ENCODE measurements around the gene NPFFR1. TPM values are rescaled to one million over a fixed set of nuclear protein-coding genes. Genes with fewer than 3 reads are reported as not detected.

The NPFFR1 gene
- total and polyA plus RNA-seq, 10 of the 15 experiments (the other 5 are each of a cell fraction or from before 2014, with no cell fraction given) = 0.03 TPM; not detected in 9

DNA sequence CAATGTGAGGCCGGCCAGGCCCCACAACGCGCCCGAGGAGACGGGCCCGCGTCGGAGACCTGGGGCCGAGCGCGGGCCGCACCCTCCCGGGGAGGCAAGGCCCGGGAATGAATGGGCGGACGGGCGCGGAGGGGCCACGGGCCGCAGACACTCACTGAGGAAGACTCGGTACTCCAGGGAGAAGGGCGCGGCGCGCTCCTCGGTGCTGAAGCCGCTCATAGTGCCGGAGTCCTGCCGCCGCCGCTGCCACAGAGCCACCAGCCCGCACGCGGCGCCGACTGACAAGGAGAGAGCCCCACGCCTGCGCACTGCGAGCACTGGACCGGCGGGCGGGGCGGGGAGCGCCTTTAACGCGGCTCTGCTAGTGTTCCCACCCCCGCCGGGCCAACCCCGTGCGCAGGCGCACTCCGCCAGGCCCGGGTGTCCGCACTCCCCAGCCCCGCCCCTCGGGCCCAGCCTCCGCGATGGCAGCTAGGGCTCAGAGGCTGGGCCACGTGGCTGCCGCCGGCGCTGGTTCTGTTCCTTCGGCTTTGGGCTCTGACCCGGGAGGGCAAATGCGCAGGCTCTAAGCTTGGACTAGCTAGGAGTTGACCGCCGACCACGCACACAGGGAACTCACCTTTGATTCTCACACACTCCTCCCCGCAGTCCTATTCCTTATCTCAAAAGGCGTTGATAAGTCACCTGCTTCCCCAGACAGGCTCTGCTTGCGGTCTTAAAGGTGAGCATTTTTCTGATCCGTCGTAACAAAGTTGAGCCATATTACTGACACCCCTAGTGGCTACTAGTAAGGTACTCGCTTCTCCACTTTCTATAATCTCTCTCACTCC is 50.5 kb downstream of the NPFFR1 start, which contains the start of gene PPA1 (continued):
- TF ChIP-seq MLLT1 (IDR thresholded peaks at IDR 0.05) = no peak
- TF ChIP-seq GABPA (IDR thresholded peaks at IDR 0.05; ENCODE audit: low read depth) = no peak
- peak; percentile 24; the same call in 1 of the 2 replicates for TF ChIP-seq DPF2 (IDR thresholded peaks at IDR 0.05)
- no peak for TF ChIP-seq ATF7 (IDR thresholded peaks at IDR 0.05; ENCODE audit: low read depth)
- TF ChIP-seq NR2C2 (IDR thresholded peaks at IDR 0.05; ENCODE audit: borderline replicate concordance, control insufficient read depth, insufficient read length, low read depth) = no peak
- TF ChIP-seq IRF3 (IDR thresholded peaks at IDR 0.05) = no peak
- no peak for TF ChIP-seq HCFC1 (IDR thresholded peaks at IDR 0.05; ENCODE audit: low read length)
- TF ChIP-seq CHD2 (IDR thresholded peaks at IDR 0.05; ENCODE audit: borderline replicate concordance, low read depth, low read length) = no peak
- TF ChIP-seq PML (IDR thresholded peaks at IDR 0.05; ENCODE audit: low read length) = peak; percentile 91
- TF ChIP-seq TARDBP (IDR thresholded peaks at IDR 0.05; ENCODE audit: borderline replicate concordance) = no peak
- TF ChIP-seq POLR2AphosphoS2 (IDR thresholded peaks at IDR 0.05; ENCODE audit: low read depth, low read length) = peak; percentile 63; the same call in 1 of the 2 replicates
- TF ChIP-seq STAT3 (IDR thresholded peaks at IDR 0.05; ENCODE audit: low read depth, low read length) = no peak
- TF ChIP-seq IKZF1 (conservative IDR thresholded peaks at IDR 0.05) = peak; percentile 45
- TF ChIP-seq CREM (IDR thresholded peaks at IDR 0.05; ENCODE audit: low read depth) = no peak
- no peak for TF ChIP-seq CUX1 (IDR thresholded peaks at IDR 0.05; ENCODE audit: insufficient replicate concordance, low read depth, low read length)
- no peak for TF ChIP-seq HDAC2 (IDR thresholded peaks at IDR 0.05)
- TF ChIP-seq RUNX3 (IDR thresholded peaks at IDR 0.05; ENCODE audit: low read length) = peak; percentile 56
- peak; percentile 95 for TF ChIP-seq MAX (IDR thresholded peaks at IDR 0.05; ENCODE audit: low read depth, low read length)
- no peak for TF ChIP-seq KAT2A (conservative IDR thresholded peaks at IDR 0.05; ENCODE audit: control insufficient read depth, low read depth, low read length)
- TF ChIP-seq, protein P1, sequence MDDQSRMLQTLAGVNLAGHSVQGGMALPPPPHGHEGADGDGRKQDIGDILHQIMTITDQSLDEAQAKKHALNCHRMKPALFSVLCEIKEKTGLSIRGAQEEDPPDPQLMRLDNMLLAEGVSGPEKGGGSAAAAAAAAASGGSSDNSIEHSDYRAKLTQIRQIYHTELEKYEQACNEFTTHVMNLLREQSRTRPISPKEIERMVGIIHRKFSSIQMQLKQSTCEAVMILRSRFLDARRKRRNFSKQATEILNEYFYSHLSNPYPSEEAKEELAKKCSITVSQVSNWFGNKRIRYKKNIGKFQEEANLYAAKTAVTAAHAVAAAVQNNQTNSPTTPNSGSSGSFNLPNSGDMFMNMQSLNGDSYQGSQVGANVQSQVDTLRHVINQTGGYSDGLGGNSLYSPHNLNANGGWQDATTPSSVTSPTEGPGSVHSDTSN (IDR thresholded peaks at IDR 0.05; ENCODE audit: insufficient replicate concordance, low read depth, low read length) = no peak
- no peak for TF ChIP-seq IKZF2 (IDR thresholded peaks at IDR 0.05)
